ENCODE results near the gene LMBRD2. TPM values are rescaled to one million over a fixed set of nuclear protein-coding genes. Genes with fewer than 3 reads are reported as not detected.

LMBRD2 gene
- total RNA-seq, 1 donor = 13.8 TPM

DNA sequence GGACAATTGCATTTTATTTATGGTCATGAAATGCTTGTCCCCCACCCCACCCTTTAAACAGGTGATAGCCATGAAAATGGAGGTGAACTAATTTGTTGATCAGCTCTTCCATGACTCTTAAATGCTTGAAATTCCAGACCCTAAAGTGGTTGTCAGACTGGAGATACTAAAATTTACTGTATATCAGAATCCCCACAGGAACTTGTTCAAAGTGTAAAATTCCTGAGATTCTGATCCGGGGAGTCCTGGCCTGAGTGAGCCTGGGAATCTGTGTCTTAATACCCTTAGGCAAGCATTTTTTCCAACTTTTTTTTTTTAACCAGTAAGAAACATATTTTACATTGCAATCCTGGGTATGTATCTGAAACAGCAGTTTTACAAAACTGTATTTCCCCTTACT lies 4.9 kb upstream of the LMBRD2 start:
- H3K27me3 ChIP-seq (ENCODE audit: insufficient read depth, low read length) = no peaks in the 10 kb centered on the region
- no peak overlapping the region for H2AFZ ChIP-seq (ENCODE audit: low read length)
- peaks cover 25% of the 10 kb centered on the region for H3K4me1 ChIP-seq (ENCODE audit: insufficient read depth, low read length)
- H3K36me3 ChIP-seq (ENCODE audit: insufficient read depth, low read length) = peaks cover 50% of the 10 kb centered on the region
- H3K4me3 ChIP-seq (ENCODE audit: insufficient read depth, low read length) = no peak overlapping the region
- peak overlapping the region; percentile 59 for H3K27ac ChIP-seq (ENCODE audit: low read depth, low read length)
- H3K9me3 ChIP-seq (ENCODE audit: low read depth, low read length) = no peaks in the 10 kb centered on the region
- H4K20me1 ChIP-seq (ENCODE audit: insufficient read depth, low read length) = peaks cover 6% of the 10 kb centered on the region
- peaks cover 83% of the 10 kb centered on the region for H3K79me2 ChIP-seq (ENCODE audit: insufficient read depth, low read length)
- H3K4me2 ChIP-seq (ENCODE audit: insufficient read depth, low read length) = peak overlapping the region; percentile 37
- TF ChIP-seq, protein P1, sequence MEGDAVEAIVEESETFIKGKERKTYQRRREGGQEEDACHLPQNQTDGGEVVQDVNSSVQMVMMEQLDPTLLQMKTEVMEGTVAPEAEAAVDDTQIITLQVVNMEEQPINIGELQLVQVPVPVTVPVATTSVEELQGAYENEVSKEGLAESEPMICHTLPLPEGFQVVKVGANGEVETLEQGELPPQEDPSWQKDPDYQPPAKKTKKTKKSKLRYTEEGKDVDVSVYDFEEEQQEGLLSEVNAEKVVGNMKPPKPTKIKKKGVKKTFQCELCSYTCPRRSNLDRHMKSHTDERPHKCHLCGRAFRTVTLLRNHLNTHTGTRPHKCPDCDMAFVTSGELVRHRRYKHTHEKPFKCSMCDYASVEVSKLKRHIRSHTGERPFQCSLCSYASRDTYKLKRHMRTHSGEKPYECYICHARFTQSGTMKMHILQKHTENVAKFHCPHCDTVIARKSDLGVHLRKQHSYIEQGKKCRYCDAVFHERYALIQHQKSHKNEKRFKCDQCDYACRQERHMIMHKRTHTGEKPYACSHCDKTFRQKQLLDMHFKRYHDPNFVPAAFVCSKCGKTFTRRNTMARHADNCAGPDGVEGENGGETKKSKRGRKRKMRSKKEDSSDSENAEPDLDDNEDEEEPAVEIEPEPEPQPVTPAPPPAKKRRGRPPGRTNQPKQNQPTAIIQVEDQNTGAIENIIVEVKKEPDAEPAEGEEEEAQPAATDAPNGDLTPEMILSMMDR (IDR thresholded peaks at IDR 0.05; ENCODE audit: extremely low read depth, low read depth, low read length) = no peak
- peak; percentile 62 for DNase-seq (ENCODE audit: insufficient read length, low spot score, missing footprints)

DNA sequence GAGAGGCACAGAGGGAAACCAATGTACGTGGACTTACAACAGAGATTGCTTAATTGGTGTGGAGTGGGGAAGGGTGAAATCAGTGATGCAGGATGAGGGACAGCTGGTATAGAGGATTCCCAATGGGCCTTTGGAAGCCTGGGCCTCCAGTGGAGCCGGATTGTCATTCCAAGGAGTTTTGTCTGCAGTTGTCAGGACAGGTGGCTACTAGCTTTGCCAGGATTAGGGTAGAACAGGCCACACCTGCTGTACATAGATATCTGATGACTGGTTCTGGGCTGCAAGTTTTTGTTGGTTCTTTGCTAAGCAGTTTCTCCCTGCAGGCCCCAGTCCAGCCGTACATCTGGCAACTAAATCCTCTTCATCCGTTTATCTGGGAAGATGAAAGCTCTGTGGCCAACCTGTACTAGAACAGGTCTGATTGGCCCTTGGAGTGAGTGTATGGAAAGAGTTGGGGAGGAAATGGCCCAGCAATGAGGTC lies 4.5 kb upstream of the LMBRD2 start:
- Histone ChIP-seq H3K9me3 (ENCODE audit: low read depth, low read length) (no peaks in the 10 kb centered on the region), H2AFZ (ENCODE audit: low read length) (no peak overlapping the region), H3K27me3 (ENCODE audit: insufficient read depth, low read length) (no peaks in the 10 kb centered on the region), H3K79me2 (ENCODE audit: insufficient read depth, low read length) (peaks cover 82% of the 10 kb centered on the region), H3K27ac (ENCODE audit: low read depth, low read length) (peak overlapping the region; percentile 59), H3K4me2 (ENCODE audit: insufficient read depth, low read length) (peak overlapping the region; percentile 37), H3K36me3 (ENCODE audit: insufficient read depth, low read length) (peaks cover 50% of the 10 kb centered on the region), H3K4me3 (ENCODE audit: insufficient read depth, low read length) (no peak overlapping the region), H3K4me1 (ENCODE audit: insufficient read depth, low read length) (peaks cover 25% of the 10 kb centered on the region), H4K20me1 (ENCODE audit: insufficient read depth, low read length) (peaks cover 6% of the 10 kb centered on the region)
- DNase-seq (ENCODE audit: insufficient read length, low spot score, missing footprints) = no peak
- TF ChIP-seq, protein P1 (IDR thresholded peaks at IDR 0.05; ENCODE audit: extremely low read depth, low read depth, low read length) = no peak

DNA sequence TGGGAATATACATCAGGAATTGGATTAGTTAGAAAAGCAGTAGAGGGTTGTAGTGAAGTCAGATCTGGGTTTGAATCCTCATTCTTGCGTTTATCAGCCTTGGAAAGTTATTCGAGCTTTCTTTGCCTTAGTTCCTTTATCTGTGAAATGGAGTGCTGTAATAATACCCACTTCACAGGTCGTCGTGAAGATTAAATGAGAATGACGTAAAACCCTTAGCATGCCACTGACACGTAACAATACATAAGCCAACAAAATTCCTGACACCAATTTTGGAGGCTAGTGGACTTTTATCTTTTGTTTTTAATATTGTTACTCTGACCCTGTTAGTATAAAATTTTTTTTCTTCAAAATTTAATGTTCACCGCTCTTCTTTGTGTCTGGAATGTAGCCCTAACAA lies 3.6 kb upstream of the LMBRD2 start:
- H2AFZ ChIP-seq (ENCODE audit: low read length) = no peak overlapping the region
- H3K27ac ChIP-seq (ENCODE audit: low read depth, low read length) = no peak overlapping the region
- peaks cover 6% of the 10 kb centered on the region for H4K20me1 ChIP-seq (ENCODE audit: insufficient read depth, low read length)
- H3K4me3 ChIP-seq (ENCODE audit: insufficient read depth, low read length) = no peak overlapping the region
- peaks cover 42% of the 10 kb centered on the region for H3K36me3 ChIP-seq (ENCODE audit: insufficient read depth, low read length)
- H3K9me3 ChIP-seq (ENCODE audit: low read depth, low read length) = no peaks in the 10 kb centered on the region
- H3K4me2 ChIP-seq (ENCODE audit: insufficient read depth, low read length) = no peak overlapping the region
- TF ChIP-seq, protein P1 (IDR thresholded peaks at IDR 0.05; ENCODE audit: extremely low read depth, low read depth, low read length) = no peak
- no peak for DNase-seq (ENCODE audit: insufficient read length, low spot score, missing footprints)
- H3K27me3 ChIP-seq (ENCODE audit: insufficient read depth, low read length) = no peaks in the 10 kb centered on the region
- H3K79me2 ChIP-seq (ENCODE audit: insufficient read depth, low read length) = peaks cover 83% of the 10 kb centered on the region
- peaks cover 28% of the 10 kb centered on the region for H3K4me1 ChIP-seq (ENCODE audit: insufficient read depth, low read length)

DNA sequence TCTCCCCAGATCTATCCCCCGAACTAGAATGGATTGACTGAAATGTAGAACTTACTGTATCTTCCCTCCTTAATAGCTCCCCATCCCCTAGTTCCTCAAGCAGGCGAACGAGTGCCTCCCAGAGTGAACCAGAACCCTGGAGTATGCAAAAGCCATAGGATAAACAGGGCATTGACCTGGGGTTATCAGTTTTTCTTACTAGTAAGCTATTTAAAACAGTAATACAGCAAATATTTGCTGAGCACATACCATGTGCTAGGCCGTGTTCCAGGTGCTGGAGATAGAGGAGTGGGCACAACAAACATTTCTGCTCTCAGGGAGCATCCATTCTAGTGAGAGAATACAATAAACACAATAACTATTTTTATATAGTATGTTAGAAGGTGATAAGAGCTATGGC lies 2.0 kb upstream of the LMBRD2 start:
- peak overlapping the region; percentile 95 for H3K4me2 ChIP-seq (ENCODE audit: insufficient read depth, low read length)

More for the DNA sequence above, 2.0 kb upstream of the LMBRD2 start:
- Histone ChIP-seq H3K27me3 (ENCODE audit: insufficient read depth, low read length) (no peaks in the 10 kb centered on the region), H4K20me1 (ENCODE audit: insufficient read depth, low read length) (peaks cover 6% of the 10 kb centered on the region), H3K9me3 (ENCODE audit: low read depth, low read length) (no peaks in the 10 kb centered on the region), H3K79me2 (ENCODE audit: insufficient read depth, low read length) (peaks cover 80% of the 10 kb centered on the region), H3K4me3 (ENCODE audit: insufficient read depth, low read length) (peak overlapping the region; percentile 91), H3K27ac (ENCODE audit: low read depth, low read length) (peak overlapping the region; percentile 7), H3K36me3 (ENCODE audit: insufficient read depth, low read length) (peaks cover 26% of the 10 kb centered on the region), H3K4me1 (ENCODE audit: insufficient read depth, low read length) (peaks cover 28% of the 10 kb centered on the region), H2AFZ (ENCODE audit: low read length) (no peak overlapping the region)
- TF ChIP-seq, protein P1 (IDR thresholded peaks at IDR 0.05; ENCODE audit: extremely low read depth, low read depth, low read length) = no peak
- no peak for DNase-seq (ENCODE audit: insufficient read length, low spot score, missing footprints)

Data from osteoblast (primary cell).